SK-N-SH treated with all-trans-retinoic acid at 6 μM for 48 hours (cell line): ENCODE measurements around the gene PRSS8.

Experiments used
- ARNTL ChIP-seq: fragments of 450-650 bp; formaldehyde crosslinking; IDR thresholded peaks from 2 replicates; pipeline ENCODE4 v1.5.0; 2020; ENCODE audit warnings: low read depth, mild to moderate bottlenecking, moderate library complexity, borderline replicate concordance
- CREB5 ChIP-seq: fragments of 250-450 bp; sonication (Bioruptor Pico); IDR thresholded peaks from 2 replicates; pipeline ENCODE4 v1.5.1; 2020; ENCODE audit warnings: low read depth, mild to moderate bottlenecking, moderate library complexity
- ESRRG ChIP-seq: fragments of 250-450 bp; sonication (Bioruptor Pico); IDR thresholded peaks from 2 replicates; pipeline ENCODE4 v1.6.1; 2021; ENCODE audit warnings: mild to moderate bottlenecking
- GLIS3 ChIP-seq: fragments of 250-450 bp; sonication (Bioruptor Pico); IDR thresholded peaks from 2 replicates; pipeline ENCODE4 v1.5.0; 2020; ENCODE audit warnings: mild to moderate bottlenecking, moderate library complexity
- ISL1 ChIP-seq: fragments of 250-450 bp; sonication (Bioruptor Pico); IDR thresholded peaks from 2 replicates; pipeline ENCODE4 v2.1.2; 2022; ENCODE audit warnings: mild to moderate bottlenecking, moderate library complexity
- PPARA ChIP-seq: fragments of 250-450 bp; sonication (Bioruptor Pico); IDR thresholded peaks from 2 replicates; pipeline ENCODE4 v1.5.0; 2020; ENCODE audit warnings: mild to moderate bottlenecking, borderline replicate concordance
- SNAI2 ChIP-seq: fragments of 250-450 bp; sonication (Bioruptor Pico); IDR thresholded peaks from 2 replicates; pipeline ENCODE4 v1.5.0; 2020; ENCODE audit warnings: mild to moderate bottlenecking, moderate library complexity
- TCF4 ChIP-seq: fragments of 250-450 bp; sonication (Bioruptor Pico); IDR thresholded peaks from 2 replicates; pipeline ENCODE4 v1.8.0; 2021; ENCODE audit warnings: mild to moderate bottlenecking, moderate library complexity, borderline replicate concordance
- ZFP30 ChIP-seq: fragments of 450-650 bp; formaldehyde crosslinking; IDR thresholded peaks from 2 replicates; pipeline ENCODE4 v1.5.0; 2022; ENCODE audit warnings: mild to moderate bottlenecking, moderate library complexity
- ZNF70 ChIP-seq: fragments of 450-650 bp; formaldehyde crosslinking; IDR thresholded peaks from 2 replicates; pipeline ENCODE4 v1.5.0; 2020; ENCODE audit warnings: mild to moderate bottlenecking, moderate library complexity
- ZNF8 ChIP-seq: fragments of 450-650 bp; formaldehyde crosslinking; IDR thresholded peaks from 2 replicates; pipeline ENCODE4 v1.5.0; 2020; ENCODE audit warnings: mild to moderate bottlenecking, moderate library complexity
- TF ChIP-seq, protein P1 (sequence below): fragments of 250-450 bp; sonication (Bioruptor Pico); IDR thresholded peaks from 2 replicates; pipeline ENCODE4 v1.8.0; 2021; ENCODE audit warnings: low read depth, mild to moderate bottlenecking, moderate library complexity, borderline replicate concordance

GRCh38 chr16:31145398-31145990, 10.0 kb upstream of the PRSS8 start:
- TF ChIP-seq CREB5 (no peak), ISL1 (CRISPR knock-in tag) (no peak), PPARA (CRISPR knock-in tag) (no peak), ESRRG (no peak), ZFP30 (no peak), SNAI2 (CRISPR knock-in tag) (no peak), TCF4 (CRISPR knock-in tag) (no peak), ZNF8 (CRISPR knock-in tag) (no peak), ARNTL (CRISPR knock-in tag) (no peak), ZNF70 (CRISPR knock-in tag) (no peak), GLIS3 (CRISPR knock-in tag) (no peak)
- TF ChIP-seq, protein P1, sequence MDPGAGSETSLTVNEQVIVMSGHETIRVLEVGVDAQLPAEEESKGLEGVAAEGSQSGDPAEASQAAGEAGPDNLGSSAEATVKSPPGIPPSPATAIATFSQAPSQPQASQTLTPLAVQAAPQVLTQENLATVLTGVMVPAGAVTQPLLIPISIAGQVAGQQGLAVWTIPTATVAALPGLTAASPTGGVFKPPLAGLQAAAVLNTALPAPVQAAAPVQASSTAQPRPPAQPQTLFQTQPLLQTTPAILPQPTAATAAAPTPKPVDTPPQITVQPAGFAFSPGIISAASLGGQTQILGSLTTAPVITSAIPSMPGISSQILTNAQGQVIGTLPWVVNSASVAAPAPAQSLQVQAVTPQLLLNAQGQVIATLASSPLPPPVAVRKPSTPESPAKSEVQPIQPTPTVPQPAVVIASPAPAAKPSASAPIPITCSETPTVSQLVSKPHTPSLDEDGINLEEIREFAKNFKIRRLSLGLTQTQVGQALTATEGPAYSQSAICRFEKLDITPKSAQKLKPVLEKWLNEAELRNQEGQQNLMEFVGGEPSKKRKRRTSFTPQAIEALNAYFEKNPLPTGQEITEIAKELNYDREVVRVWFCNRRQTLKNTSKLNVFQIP (CRISPR knock-in tag) = no peak
